ENCODE results near the gene POGZ. TPM values are rescaled to one million over a fixed set of nuclear protein-coding genes. Genes with fewer than 3 reads are reported as not detected.

The POGZ gene
- total RNA-seq, 1 experiment from 2014 or later: 102 TPM

- no peaks in the 10 kb centered on the region for H4K20me1 ChIP-seq (ENCODE audit: control insufficient read depth, insufficient read depth, insufficient read length)
- no peaks in the 10 kb centered on the region for H3K4me1 ChIP-seq (ENCODE audit: insufficient read depth, low read length)
- H4K91ac ChIP-seq (ENCODE audit: insufficient read length, low read depth, low read length): no peak overlapping the region
- Mint-ChIP-seq H3K36me3 (ENCODE audit: insufficient read depth in 1 of 3, low read depth in 3 of 3) (peaks cover 0 to 11% (median 11%) of the 10 kb centered on the region in 3 experiments; a peak in 3 of 7 replicates), H3K4me1 (peaks cover 15 to 34% of the 10 kb centered on the region in 2 experiments), H3K27me3 (ENCODE audit: low read depth) (no peaks in the 10 kb centered on the region), H3K4me3 (no peak overlapping the region), H3K27ac (no peak overlapping the region), H3K9me3 (no peaks in the 10 kb centered on the region; a peak in 1 of 5 replicates)
- no CpG with 5 or more reads among the region's 6 CpGs for WGBS (ENCODE audit: extremely low coverage, insufficient read length, low lambda C conversion rate)
- no peak overlapping the region for H3K14ac ChIP-seq (ENCODE audit: insufficient read depth, low read length)
- H2AK5ac ChIP-seq (ENCODE audit: insufficient read length, low read length): no peak overlapping the region
- TF ChIP-seq CTCF (conservative IDR thresholded peaks at IDR 0.05): no peak
- no peak overlapping the region for H3K23ac ChIP-seq (ENCODE audit: insufficient read length, low read depth, low read length)
- no peak overlapping the region for H3K4me2 ChIP-seq (ENCODE audit: insufficient read depth, insufficient read length, low read length)
- H2BK120ac ChIP-seq (ENCODE audit: low read depth, low read length, poor library complexity, severe bottlenecking): no peak overlapping the region
- H2BK20ac ChIP-seq (ENCODE audit: low read depth, low read length, poor library complexity, severe bottlenecking): no peak overlapping the region
- no peak overlapping the region for H3T11ph ChIP-seq (ENCODE audit: low read length)
- H2BK12ac ChIP-seq (ENCODE audit: insufficient read length, low read depth, low read length): no peak overlapping the region
- DNase-seq: no peak
- H3K23me2 ChIP-seq (ENCODE audit: insufficient read length, low read depth, low read length, poor library complexity, severe bottlenecking): no peaks in the 10 kb centered on the region
- no peak overlapping the region for H2AFZ ChIP-seq (ENCODE audit: low read length)
- H3K9ac ChIP-seq (ENCODE audit: extremely low read depth, insufficient read length, low read length): no peak overlapping the region
- no peak overlapping the region for H3K27ac ChIP-seq (ENCODE audit: insufficient read length, low read depth, low read length)
- H2BK5ac ChIP-seq (ENCODE audit: insufficient read length, low read length): no peak overlapping the region
- H3K56ac ChIP-seq (ENCODE audit: insufficient read length, low read depth, low read length): no peak overlapping the region
- no peak overlapping the region for H2BK15ac ChIP-seq (ENCODE audit: low read depth, low read length)
- H3K27me3 ChIP-seq (ENCODE audit: insufficient read depth, low read length): no peaks in the 10 kb centered on the region
- no peaks in the 10 kb centered on the region for H3K9me3 ChIP-seq (ENCODE audit: control insufficient read depth, low read depth, low read length)
- no peaks in the 10 kb centered on the region for H3K79me1 ChIP-seq (ENCODE audit: insufficient read depth, low read depth, low read length, poor library complexity, severe bottlenecking)
- H3K18ac ChIP-seq (ENCODE audit: insufficient read length, low read depth, low read length): no peak overlapping the region
- no peak overlapping the region for H4K5ac ChIP-seq (ENCODE audit: insufficient read length, low read depth, low read length)
- H3K4ac ChIP-seq (ENCODE audit: low read depth, low read length): no peak overlapping the region
- no peak overlapping the region for H4K8ac ChIP-seq (replicated peaks; ENCODE audit: insufficient read length, low read depth, low read length)
- no peaks in the 10 kb centered on the region for H3K79me2 ChIP-seq (ENCODE audit: insufficient read depth, low read length)
Measured at GRCh38 chr1:151370211-151370911, 88.9 kb downstream of the POGZ start.

Measured in H9 (cell line).